ENCODE data around the gene MORN3.

GRCh38 chr12:121637231-121637914 is 32.1 kb downstream of the MORN3 start:
- TF ChIP-seq ZFP36 (IDR thresholded peaks at IDR 0.05; ENCODE audit: borderline replicate concordance, partially characterized antibody), result no peak
- no peak for TF ChIP-seq CTCF (IDR thresholded peaks at IDR 0.05)
- TF ChIP-seq POLR2A (IDR thresholded peaks at IDR 0.05; ENCODE audit: low read length), result no peak
- TF ChIP-seq BHLHE40 (IDR thresholded peaks at IDR 0.05; ENCODE audit: low read depth, low read length), result no peak
- TF ChIP-seq, protein P1, sequence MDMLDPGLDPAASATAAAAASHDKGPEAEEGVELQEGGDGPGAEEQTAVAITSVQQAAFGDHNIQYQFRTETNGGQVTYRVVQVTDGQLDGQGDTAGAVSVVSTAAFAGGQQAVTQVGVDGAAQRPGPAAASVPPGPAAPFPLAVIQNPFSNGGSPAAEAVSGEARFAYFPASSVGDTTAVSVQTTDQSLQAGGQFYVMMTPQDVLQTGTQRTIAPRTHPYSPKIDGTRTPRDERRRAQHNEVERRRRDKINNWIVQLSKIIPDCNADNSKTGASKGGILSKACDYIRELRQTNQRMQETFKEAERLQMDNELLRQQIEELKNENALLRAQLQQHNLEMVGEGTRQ (IDR thresholded peaks at IDR 0.05), result no peak
- TF ChIP-seq, protein P2, sequence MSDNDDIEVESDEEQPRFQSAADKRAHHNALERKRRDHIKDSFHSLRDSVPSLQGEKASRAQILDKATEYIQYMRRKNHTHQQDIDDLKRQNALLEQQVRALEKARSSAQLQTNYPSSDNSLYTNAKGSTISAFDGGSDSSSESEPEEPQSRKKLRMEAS (IDR thresholded peaks at IDR 0.05), result no peak
- no peak for TF ChIP-seq RNF2 (IDR thresholded peaks at IDR 0.05; ENCODE audit: borderline replicate concordance, low read depth)
- no peak for TF ChIP-seq CBX8 (IDR thresholded peaks at IDR 0.05)
- TF ChIP-seq EP300 (IDR thresholded peaks at IDR 0.05), result no peak
- TF ChIP-seq CEBPB (IDR thresholded peaks at IDR 0.05), result no peak
- no peak for TF ChIP-seq PHF8 (IDR thresholded peaks at IDR 0.05; ENCODE audit: borderline replicate concordance, low read depth)
- TF ChIP-seq ZNF302 (CRISPR knock-in tag; IDR thresholded peaks at IDR 0.05), result no peak
- TF ChIP-seq RFX5 (IDR thresholded peaks at IDR 0.05), result no peak
